Thyroid gland (tissue), 4 donors: ENCODE results near the gene SEPTIN11.

Experiments
- POLR2A ChIP-seq, 2 donors: fragments of 450-650 bp; IDR thresholded peaks; one replicate each; pipeline ENCODE4 v1.6.1; 2017; ENCODE audit warnings: antibody characterized with exemption in 2 of 2, mild to moderate bottlenecking in 2 of 2, moderate library complexity in 1 of 2
- TF ChIP-seq, protein P1 (sequence below), 6 experiments: fragments of 200-600 bp in 3 of 6; fragments of 450-650 bp in 3 of 6; sonication (generic) in 3 of 6; IDR thresholded peaks; one replicate each; pipeline ENCODE4 v1.5.1; 2016 to 2019; ENCODE audit warnings: antibody characterized with exemption in 6 of 6, mild to moderate bottlenecking in 2 of 6, inconsistent platforms in 1 of 6, moderate library complexity in 1 of 6

DNA sequence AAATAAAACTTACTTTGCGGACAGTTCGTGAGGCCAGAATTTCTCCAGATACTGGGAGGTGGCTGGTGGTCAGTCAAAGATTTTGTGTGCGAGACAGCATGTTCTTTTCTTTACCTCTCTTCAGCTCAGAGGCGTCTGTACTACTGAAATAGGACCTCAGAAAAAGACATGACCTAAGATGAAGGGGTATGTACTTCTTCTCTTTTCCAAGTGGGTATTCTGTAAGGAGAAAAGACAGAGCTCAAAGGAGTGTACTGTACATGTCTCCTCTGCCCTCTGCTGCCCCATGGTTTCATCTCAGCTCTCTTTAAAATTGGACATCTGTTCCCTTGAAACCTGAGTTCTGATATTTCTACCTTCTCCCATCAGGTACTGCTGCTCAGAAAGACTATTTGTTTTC lies 38.1 kb downstream of the SEPTIN11 start:
- TF ChIP-seq, protein P1, sequence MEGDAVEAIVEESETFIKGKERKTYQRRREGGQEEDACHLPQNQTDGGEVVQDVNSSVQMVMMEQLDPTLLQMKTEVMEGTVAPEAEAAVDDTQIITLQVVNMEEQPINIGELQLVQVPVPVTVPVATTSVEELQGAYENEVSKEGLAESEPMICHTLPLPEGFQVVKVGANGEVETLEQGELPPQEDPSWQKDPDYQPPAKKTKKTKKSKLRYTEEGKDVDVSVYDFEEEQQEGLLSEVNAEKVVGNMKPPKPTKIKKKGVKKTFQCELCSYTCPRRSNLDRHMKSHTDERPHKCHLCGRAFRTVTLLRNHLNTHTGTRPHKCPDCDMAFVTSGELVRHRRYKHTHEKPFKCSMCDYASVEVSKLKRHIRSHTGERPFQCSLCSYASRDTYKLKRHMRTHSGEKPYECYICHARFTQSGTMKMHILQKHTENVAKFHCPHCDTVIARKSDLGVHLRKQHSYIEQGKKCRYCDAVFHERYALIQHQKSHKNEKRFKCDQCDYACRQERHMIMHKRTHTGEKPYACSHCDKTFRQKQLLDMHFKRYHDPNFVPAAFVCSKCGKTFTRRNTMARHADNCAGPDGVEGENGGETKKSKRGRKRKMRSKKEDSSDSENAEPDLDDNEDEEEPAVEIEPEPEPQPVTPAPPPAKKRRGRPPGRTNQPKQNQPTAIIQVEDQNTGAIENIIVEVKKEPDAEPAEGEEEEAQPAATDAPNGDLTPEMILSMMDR (IDR thresholded peaks at IDR 0.05), result no peak
- no peak for TF ChIP-seq POLR2A (IDR thresholded peaks at IDR 0.05)
